HepG2 (cell line): ENCODE data around the gene SP9. TPM values are rescaled to one million over a fixed set of nuclear protein-coding genes. Genes with fewer than 3 reads are reported as not detected.

ENCODE experiments used
- ATAD3A ChIP-seq: sonication (generic); formaldehyde crosslinking; IDR thresholded peaks from 2 replicates; pipeline ENCODE4 v1.4.0; 2020; ENCODE audit warnings: missing genetic modification reagents
- CEBPZ ChIP-seq: IDR thresholded peaks from 2 replicates; pipeline ENCODE4 v1.6.1; 2012; ENCODE audit warnings: low read length, improper control_type of control experiment
- ELF3 ChIP-seq: IDR thresholded peaks from 2 replicates; pipeline ENCODE4 v1.6.1; 2016; ENCODE audit warnings: missing genetic modification reagents, missing compliant biosample characterization
- HMG20A ChIP-seq: IDR thresholded peaks from 2 replicates; pipeline ENCODE4 v1.6.1; 2016; ENCODE audit warnings: borderline replicate concordance
- HNRNPLL ChIP-seq: fragments of 200-400 bp; formaldehyde crosslinking; IDR thresholded peaks from 2 replicates; pipeline ENCODE4 v1.6.1; 2017; ENCODE audit warnings: mild to moderate bottlenecking, low read depth, low read length; ENCODE audit not compliant: poor library complexity, severe bottlenecking
- HOXD1 ChIP-seq: sonication (generic); formaldehyde crosslinking; IDR thresholded peaks from 2 replicates; pipeline ENCODE4 v1.5.0; 2020; ENCODE audit warnings: missing genetic modification reagents
- MYC ChIP-seq: sonication (generic); formaldehyde crosslinking; IDR thresholded peaks from 2 replicates; pipeline ENCODE4 v1.9.0; 2021; ENCODE audit warnings: missing genetic modification reagents, borderline replicate concordance
- PBX3 ChIP-seq: sonication (generic); formaldehyde crosslinking; IDR thresholded peaks from 2 replicates; pipeline ENCODE4 v1.8.1; 2023; ENCODE audit warnings: missing genetic modification reagents, inconsistent platforms, borderline replicate concordance
- POLR2G ChIP-seq: fragments of 200-400 bp; formaldehyde crosslinking; IDR thresholded peaks from 2 replicates; pipeline ENCODE4 v1.6.1; 2018; ENCODE audit warnings: mild to moderate bottlenecking, low read depth, low read length, moderate library complexity
- RFXAP ChIP-seq: sonication (generic); formaldehyde crosslinking; IDR thresholded peaks from 2 replicates; pipeline ENCODE4 v1.4.0; 2020; ENCODE audit warnings: missing genetic modification reagents, borderline replicate concordance
- SOX5 ChIP-seq: IDR thresholded peaks from 2 replicates; pipeline ENCODE4 v1.6.1; 2016; ENCODE audit warnings: borderline replicate concordance
- THYN1 ChIP-seq: sonication (generic); formaldehyde crosslinking; IDR thresholded peaks from 2 replicates; pipeline ENCODE4 v1.8.1; 2023; ENCODE audit warnings: low read depth, mild to moderate bottlenecking, moderate library complexity, missing genetic modification reagents, borderline replicate concordance
- TP53 ChIP-seq: sonication (generic); formaldehyde crosslinking; conservative IDR thresholded peaks from 2 replicates; pipeline ENCODE4 v1.4.0; 2020; ENCODE audit warnings: missing genetic modification reagents
- ZBTB33 ChIP-seq: sonication (generic); formaldehyde crosslinking; IDR thresholded peaks from 2 replicates; pipeline ENCODE4 v1.4.0; 2020; ENCODE audit warnings: missing genetic modification reagents
- ZNF207 ChIP-seq: fragments of 450-650 bp; IDR thresholded peaks from 2 replicates; pipeline ENCODE4 v1.6.1; 2016; ENCODE audit warnings: antibody characterized with exemption, borderline replicate concordance
- ZNF343 ChIP-seq: sonication (generic); formaldehyde crosslinking; IDR thresholded peaks from 2 replicates; pipeline ENCODE4 v1.4.0; 2020; ENCODE audit warnings: mild to moderate bottlenecking, missing genetic modification reagents
- ZNF430 ChIP-seq: sonication (generic); formaldehyde crosslinking; IDR thresholded peaks from 2 replicates; pipeline ENCODE4 v1.9.0; 2021; ENCODE audit warnings: mild to moderate bottlenecking, missing genetic modification reagents
- ZNF44 ChIP-seq: sonication (generic); formaldehyde crosslinking; IDR thresholded peaks from 2 replicates; pipeline ENCODE4 v1.5.1; 2020; ENCODE audit warnings: mild to moderate bottlenecking, missing genetic modification reagents
- ZNF615 ChIP-seq: sonication (generic); formaldehyde crosslinking; IDR thresholded peaks from 2 replicates; pipeline ENCODE4 v1.5.0; 2020; ENCODE audit warnings: mild to moderate bottlenecking, missing genetic modification reagents, borderline replicate concordance
- polyA plus RNA-seq, 8 experiments: library from polyadenylated mRNA; depleted of rRNA in 3 of 8; stranded (reverse) in 7 of 8; unstranded in 1 of 8; fragments of >200 nt; fragmentation: Illumina TruSeq in 4 of 8; extraction: Trizol in 4 of 8; gene quantifications; 2 replicates each; pipeline versions ENCODE4 v1.2.1 to v1.2.3, GENCODE V29; 2011 to 2016; ENCODE audit warnings: low read depth in 4 of 8, missing spikeins in 1 of 8, mixed read lengths in 1 of 8; ENCODE audit not compliant: insufficient read depth in 1 of 8
- total RNA-seq, 5 experiments: library from RNA; depleted of rRNA; stranded (reverse); fragments of >200 nt; fragmentation: Illumina TruSeq; extraction: Trizol; gene quantifications; 2 replicates each; pipeline ENCODE4 v1.2.3, GENCODE V29; 2016; ENCODE audit warnings: low read depth in 1 of 5
- TF ChIP-seq, protein P1 (sequence below): fragments of 450-650 bp; IDR thresholded peaks from 2 replicates; pipeline ENCODE4 v1.6.1; 2017
- TF ChIP-seq, protein P2 (sequence below): sonication (generic); formaldehyde crosslinking; IDR thresholded peaks from 2 replicates; pipeline ENCODE4 v1.8.1; 2023; ENCODE audit warnings: mild to moderate bottlenecking, missing genetic modification reagents
- TF ChIP-seq, protein P3 (sequence below): IDR thresholded peaks from 2 replicates; pipeline ENCODE4 v1.6.1; 2018; ENCODE audit warnings: missing genetic modification reagents, mild to moderate bottlenecking, missing compliant biosample characterization

Gene SP9
- total and polyA plus RNA-seq, 2 of the 13 experiments (the other 11 are each of a cell fraction or from before 2014, with no cell fraction given) = not detected

GRCh38 chr2:174334781-174335251, at the start of gene SP9 (continued):
- TF ChIP-seq, protein P1, sequence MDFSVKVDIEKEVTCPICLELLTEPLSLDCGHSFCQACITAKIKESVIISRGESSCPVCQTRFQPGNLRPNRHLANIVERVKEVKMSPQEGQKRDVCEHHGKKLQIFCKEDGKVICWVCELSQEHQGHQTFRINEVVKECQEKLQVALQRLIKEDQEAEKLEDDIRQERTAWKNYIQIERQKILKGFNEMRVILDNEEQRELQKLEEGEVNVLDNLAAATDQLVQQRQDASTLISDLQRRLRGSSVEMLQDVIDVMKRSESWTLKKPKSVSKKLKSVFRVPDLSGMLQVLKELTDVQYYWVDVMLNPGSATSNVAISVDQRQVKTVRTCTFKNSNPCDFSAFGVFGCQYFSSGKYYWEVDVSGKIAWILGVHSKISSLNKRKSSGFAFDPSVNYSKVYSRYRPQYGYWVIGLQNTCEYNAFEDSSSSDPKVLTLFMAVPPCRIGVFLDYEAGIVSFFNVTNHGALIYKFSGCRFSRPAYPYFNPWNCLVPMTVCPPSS = no peak
- TF ChIP-seq ZNF44 (CRISPR knock-in tag) = no peak
- no peak for TF ChIP-seq ATAD3A (CRISPR knock-in tag)
- TF ChIP-seq THYN1 (CRISPR knock-in tag) = no peak
- TF ChIP-seq ZNF343 = no peak
- no peak for TF ChIP-seq CEBPZ
- TF ChIP-seq HNRNPLL = peak; percentile 36
- no peak for TF ChIP-seq TP53 (CRISPR knock-in tag)
- TF ChIP-seq HMG20A = no peak
- TF ChIP-seq PBX3 (CRISPR knock-in tag) = no peak
- no peak for TF ChIP-seq ZNF207
- TF ChIP-seq HOXD1 (CRISPR knock-in tag) = no peak
- no peak for TF ChIP-seq ELF3 (CRISPR knock-in tag)
- no peak for TF ChIP-seq SOX5 (CRISPR knock-in tag)
- TF ChIP-seq, protein P2, sequence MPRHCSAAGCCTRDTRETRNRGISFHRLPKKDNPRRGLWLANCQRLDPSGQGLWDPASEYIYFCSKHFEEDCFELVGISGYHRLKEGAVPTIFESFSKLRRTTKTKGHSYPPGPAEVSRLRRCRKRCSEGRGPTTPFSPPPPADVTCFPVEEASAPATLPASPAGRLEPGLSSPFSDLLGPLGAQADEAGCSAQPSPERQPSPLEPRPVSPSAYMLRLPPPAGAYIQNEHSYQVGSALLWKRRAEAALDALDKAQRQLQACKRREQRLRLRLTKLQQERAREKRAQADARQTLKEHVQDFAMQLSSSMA = no peak
- TF ChIP-seq POLR2G = no peak
- no peak for TF ChIP-seq ZNF615 (CRISPR knock-in tag)
- TF ChIP-seq, protein P3, sequence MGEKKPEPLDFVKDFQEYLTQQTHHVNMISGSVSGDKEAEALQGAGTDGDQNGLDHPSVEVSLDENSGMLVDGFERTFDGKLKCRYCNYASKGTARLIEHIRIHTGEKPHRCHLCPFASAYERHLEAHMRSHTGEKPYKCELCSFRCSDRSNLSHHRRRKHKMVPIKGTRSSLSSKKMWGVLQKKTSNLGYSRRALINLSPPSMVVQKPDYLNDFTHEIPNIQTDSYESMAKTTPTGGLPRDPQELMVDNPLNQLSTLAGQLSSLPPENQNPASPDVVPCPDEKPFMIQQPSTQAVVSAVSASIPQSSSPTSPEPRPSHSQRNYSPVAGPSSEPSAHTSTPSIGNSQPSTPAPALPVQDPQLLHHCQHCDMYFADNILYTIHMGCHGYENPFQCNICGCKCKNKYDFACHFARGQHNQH (CRISPR knock-in tag) = no peak
- TF ChIP-seq ZNF430 = no peak
- no peak for TF ChIP-seq ZBTB33 (CRISPR knock-in tag)
- TF ChIP-seq MYC (CRISPR knock-in tag) = no peak; the same call in 1 of the 2 replicates
- no peak for TF ChIP-seq RFXAP
